Measurements from ENCODE around the gene DNM3.

Gene DNM3

GRCh38 chr1:172414331-172414730 is 573.0 kb downstream of the DNM3 start:
- H3K4me3 ChIP-seq (ENCODE audit: low read length) = no peak overlapping the region
- no peak for TF ChIP-seq CTCF (conservative IDR thresholded peaks at IDR 0.05; ENCODE audit: low read length)
- DNase-seq (ENCODE audit: low read depth) = peak; percentile 69

DNA sequence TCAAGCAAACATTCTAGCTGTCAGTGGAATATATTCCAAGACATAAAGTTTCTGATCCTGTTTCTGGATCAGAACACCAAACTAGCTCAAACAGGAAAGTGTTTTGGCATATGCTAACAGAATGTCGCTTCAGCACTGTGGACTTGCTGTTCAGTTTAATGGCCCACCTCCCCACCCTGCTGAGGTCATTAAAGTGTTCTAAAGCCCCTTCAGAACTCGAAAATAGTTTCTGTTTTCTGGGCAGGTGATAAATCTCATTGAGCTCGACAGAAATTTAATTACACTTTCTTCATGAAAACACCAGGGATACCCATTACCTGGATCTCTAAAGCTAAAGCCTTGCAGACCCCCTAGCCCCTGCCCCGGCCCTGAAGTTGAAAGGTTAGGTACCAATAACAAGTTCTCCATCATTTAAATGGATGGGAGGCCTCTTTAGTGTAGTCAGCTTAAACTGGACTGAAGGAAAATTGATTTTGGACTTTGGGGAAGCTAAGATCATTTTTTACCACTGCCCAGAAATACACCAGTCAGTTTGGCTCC is 575.3 kb downstream of the DNM3 start:
- no peak overlapping the region for H3K4me3 ChIP-seq (ENCODE audit: low read length)
- no peak for DNase-seq (ENCODE audit: low read depth)
- TF ChIP-seq CTCF (conservative IDR thresholded peaks at IDR 0.05; ENCODE audit: low read length) = no peak

DNA sequence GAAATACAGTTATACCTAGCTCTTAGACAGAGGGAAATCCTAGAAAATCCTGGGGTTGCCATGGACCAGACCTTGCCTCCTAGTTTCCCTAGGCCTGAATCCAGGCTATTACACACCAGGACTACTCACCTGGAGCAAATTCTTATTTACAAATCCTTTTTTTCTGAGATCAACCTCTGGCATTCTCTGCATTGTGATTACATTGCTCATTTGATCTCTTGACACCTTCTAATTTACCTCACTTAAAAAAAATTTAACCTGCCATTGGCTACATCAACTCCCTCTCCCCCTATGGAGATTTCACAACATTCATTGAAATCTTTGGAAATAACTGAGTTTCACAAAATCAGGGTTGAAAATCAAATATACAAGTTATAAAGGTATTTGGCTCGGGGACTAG is 576.3 kb downstream of the DNM3 start:
- no peak for DNase-seq (ENCODE audit: low read depth)
- TF ChIP-seq CTCF (conservative IDR thresholded peaks at IDR 0.05; ENCODE audit: low read length) = no peak
- H3K4me3 ChIP-seq (ENCODE audit: low read length) = no peak overlapping the region

GRCh38 chr1:172420385-172420784 is 579.1 kb downstream of the DNM3 start, which contains the start of gene C1orf105:
Gene C1orf105, plus strand, starts transcription at chr1:172420685. Its CDS starts 201 bp downstream, at chr1:172420886.
- no peak within 1 kb of the TSS for H3K4me3 ChIP-seq (ENCODE audit: low read length)
- no peak for DNase-seq (ENCODE audit: low read depth)
- no peak for TF ChIP-seq CTCF (conservative IDR thresholded peaks at IDR 0.05; ENCODE audit: low read length)

DNA sequence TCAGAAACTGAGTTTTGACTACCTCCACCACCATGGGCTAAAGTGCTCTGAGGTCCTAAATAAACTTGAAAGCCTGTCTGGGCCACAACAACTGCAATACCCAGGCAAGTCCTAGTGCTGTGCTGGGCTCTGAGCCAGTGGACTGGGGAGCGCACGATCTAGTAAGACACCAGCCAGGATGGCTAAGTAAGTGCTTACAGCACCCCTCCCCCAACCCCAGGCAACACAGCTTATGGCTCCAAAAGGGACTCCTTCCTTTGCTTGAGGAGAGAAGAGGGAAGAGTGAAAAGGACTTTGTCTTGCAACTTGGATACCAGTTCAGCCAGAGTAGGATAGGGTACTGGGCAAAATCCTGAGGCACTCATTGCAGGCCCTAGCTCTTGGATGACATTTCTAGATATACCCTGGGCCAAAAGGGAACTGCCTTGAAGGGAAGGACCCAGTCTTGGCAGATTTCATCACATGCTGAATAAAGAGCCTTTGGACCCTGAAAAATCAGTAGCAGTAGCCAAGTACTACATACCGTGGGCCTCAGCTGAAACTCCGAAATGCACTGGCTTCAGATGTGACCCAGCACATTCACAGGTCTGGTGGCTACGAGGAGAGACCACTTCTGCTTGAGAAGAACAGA is 580.8 kb downstream of the DNM3 start:
- TF ChIP-seq CTCF (conservative IDR thresholded peaks at IDR 0.05; ENCODE audit: low read length) = no peak
- DNase-seq (ENCODE audit: low read depth) = no peak
- no peak overlapping the region for H3K4me3 ChIP-seq (ENCODE audit: low read length)

DNA sequence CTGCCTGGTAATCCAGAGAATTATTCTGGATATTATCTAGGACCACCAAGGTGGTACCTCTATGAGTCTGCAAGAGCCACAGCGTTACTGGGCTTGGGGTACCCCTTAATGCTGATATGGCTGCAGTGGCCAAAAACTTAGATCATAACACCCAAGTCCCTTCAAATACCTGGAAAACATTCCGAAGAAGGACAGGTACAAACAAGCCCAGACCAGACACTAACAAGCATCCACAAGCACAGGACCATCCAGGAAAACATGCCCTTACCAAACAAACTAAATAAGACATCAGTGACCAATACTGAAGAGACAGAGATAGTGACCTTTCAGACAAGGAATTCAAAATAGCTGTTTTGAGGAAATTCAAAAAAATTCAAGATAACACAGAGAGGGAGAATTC is 582.0 kb downstream of the DNM3 start:
- H3K4me3 ChIP-seq (ENCODE audit: low read length) = no peak overlapping the region
- no peak for TF ChIP-seq CTCF (conservative IDR thresholded peaks at IDR 0.05; ENCODE audit: low read length)
- DNase-seq (ENCODE audit: low read depth) = no peak

DNA sequence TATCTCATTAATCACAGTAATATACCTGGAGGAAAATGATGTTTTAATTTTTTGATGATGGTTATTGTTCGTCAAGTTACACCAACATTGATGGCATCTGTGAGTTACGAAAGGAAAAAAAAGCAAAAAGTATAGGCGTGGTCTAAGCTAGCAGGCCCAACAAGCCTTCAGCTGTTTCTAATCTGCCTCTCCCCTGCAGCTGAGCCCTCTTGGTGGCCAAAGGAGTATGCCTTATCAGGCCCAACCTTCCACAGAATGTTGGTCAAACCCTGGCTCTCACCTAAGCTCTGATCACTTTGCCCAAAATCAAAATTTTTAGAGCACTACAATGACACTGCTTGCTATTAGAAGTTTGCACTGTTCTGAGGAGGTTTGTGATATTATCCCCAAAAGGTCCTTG is 584.0 kb downstream of the DNM3 start:
- H3K4me3 ChIP-seq (ENCODE audit: low read length) = no peak overlapping the region
- DNase-seq (ENCODE audit: low read depth) = no peak
- TF ChIP-seq CTCF (conservative IDR thresholded peaks at IDR 0.05; ENCODE audit: low read length) = no peak

Data from AG10803 (cell line).